Left lung (tissue), 14 donors: Measurements from ENCODE around the gene GIMAP1. TPM values are rescaled to one million over a fixed set of nuclear protein-coding genes. Genes with fewer than 3 reads are reported as not detected.
A peak's percentile ranks its signal among the peaks of the same experiment; 100 is the strongest.
"Not testable (repeated sequence)": the region's sequence is repeated elsewhere in the genome, so short reads cannot be mapped to it uniquely, and the experiment has no call there.

ENCODE experiments used
- ATAC-seq: fragments of 200-7000 bp; cut with Tn5 transposase; one replicate; pipeline ENCODE4 v1.9.1; 2020; ENCODE audit warnings: moderate library complexity
- DNase-seq, 4 donors: peaks; one replicate each; pipeline ENCODE4 v3.0.0-alpha.2; 2013 to 2020
- H3K27ac ChIP-seq, 2 donors: fragments of 200-600 bp; sonication (generic) in 1 of 2; one replicate each; pipeline versions ENCODE4 v1.5.0 to v1.8.0; 2020 to 2021
- H3K27me3 ChIP-seq, 2 donors: fragments of 200-600 bp; sonication (generic) in 1 of 2; one replicate each; pipeline versions ENCODE4 v1.5.0 to v1.8.0; 2020 to 2021
- H3K36me3 ChIP-seq, 2 donors: fragments of 200-600 bp; sonication (generic) in 1 of 2; one replicate each; pipeline versions ENCODE4 v1.5.0 to v1.8.0; 2020 to 2021
- H3K4me1 ChIP-seq, 2 donors: fragments of 200-600 bp; one replicate each; pipeline ENCODE4 v1.8.0; 2021
- H3K4me3 ChIP-seq, 2 donors: fragments of 200-600 bp; sonication (generic) in 1 of 2; one replicate each; pipeline versions ENCODE4 v1.5.0 to v1.8.0; 2020 to 2021; ENCODE audit warnings: mild to moderate bottlenecking in 1 of 2
- H3K9me3 ChIP-seq, 2 donors: fragments of 200-600 bp; sonication (generic) in 1 of 2; one replicate each; pipeline versions ENCODE4 v1.5.0 to v1.8.0; 2020 to 2021
- intact Hi-C, 2 donors: fragments of 100-400 bp; cut with DNase I; formaldehyde crosslinking; loops; one replicate each; pipeline versions ENCODE4 v1.11.2 to v1.14.2; 2022
- long read RNA-seq, 12 donors: library from polyadenylated mRNA in 2 of 12; unstranded in 2 of 12; transcript quantifications; one replicate each; pipeline ENCODE4 v2.0.0 and lab custom pipeline, GENCODE V29; 2019 to 2026
- polyA plus RNA-seq, 6 donors: library from polyadenylated mRNA; unstranded; fragments of 120-200 nt; gene quantifications; one replicate each; pipeline ENCODE4 v1.2.1, GENCODE V29; 2013; ENCODE audit not compliant: insufficient read length in 6 of 6
- total RNA-seq, 2 donors: library from RNA; stranded (reverse); fragmentation: NEBNext Ultra II Directional; extraction: Animal tissue kit (Norgen Biotek cat#: 25700); gene quantifications; one replicate each; pipeline ENCODE4 v1.2.1, GENCODE V29; 2021
- TF ChIP-seq, protein P1 (sequence below), 2 donors: fragments of 200-600 bp; sonication (generic) in 1 of 2; IDR thresholded peaks; one replicate each; pipeline versions ENCODE4 v1.5.0 to v1.8.0; 2021; ENCODE audit warnings: antibody characterized with exemption in 2 of 2
- donor health status: DM: no; HTN: yes; CAD: no.
- donor health status: DM: no; HTN: no; CAD: no.

GIMAP1 gene
- 10 to 100 TPM in 1 of 2 donors, 1 to 10 TPM in 1; 5.0 to 11.3 TPM for total RNA-seq
- 1 to 10 TPM; 4.2 to 6.2 (median 5.7) TPM for polyA plus RNA-seq
- long read RNA-seq, donor 1, full-length matches to known transcripts = 6 of 22 reads
- long read RNA-seq, donor 1, partial matches to known transcripts = 16 of 22 reads
- long read RNA-seq, donor 1, other reads (novel, unspliced or antisense) = 0 of 22 reads
- long read RNA-seq, donor 2, full-length matches to known transcripts = 1 of 1 reads
- long read RNA-seq, donor 2, partial matches to known transcripts = 0 of 1 reads
- long read RNA-seq, donor 2, other reads (novel, unspliced or antisense) = 0 of 1 reads
- long read RNA-seq, donor 3, full-length matches to known transcripts = 6 of 6 reads
- long read RNA-seq, donor 3, partial matches to known transcripts = 0 of 6 reads
- long read RNA-seq, donor 3, other reads (novel, unspliced or antisense) = 0 of 6 reads
- long read RNA-seq, donor 4, full-length matches to known transcripts = 19 of 19 reads
- long read RNA-seq, donor 4, partial matches to known transcripts = 0 of 19 reads
- long read RNA-seq, donor 4, other reads (novel, unspliced or antisense) = 0 of 19 reads
- long read RNA-seq, donor 5, full-length matches to known transcripts = 6 of 6 reads
- long read RNA-seq, donor 5, partial matches to known transcripts = 0 of 6 reads
- long read RNA-seq, donor 5, other reads (novel, unspliced or antisense) = 0 of 6 reads
- long read RNA-seq, donor 6, full-length matches to known transcripts = 8 of 8 reads
- long read RNA-seq, donor 6, partial matches to known transcripts = 0 of 8 reads
- long read RNA-seq, donor 6, other reads (novel, unspliced or antisense) = 0 of 8 reads
- long read RNA-seq, donor 7, full-length matches to known transcripts = 2 of 2 reads
- long read RNA-seq, donor 7, partial matches to known transcripts = 0 of 2 reads
- long read RNA-seq, donor 7, other reads (novel, unspliced or antisense) = 0 of 2 reads
- long read RNA-seq, donor 8, full-length matches to known transcripts = 7 of 7 reads
- long read RNA-seq, donor 8, partial matches to known transcripts = 0 of 7 reads
- long read RNA-seq, donor 8, other reads (novel, unspliced or antisense) = 0 of 7 reads
- long read RNA-seq, donor 9 = 0 reads
- long read RNA-seq, donor 10, full-length matches to known transcripts = 43 of 43 reads
- long read RNA-seq, donor 10, partial matches to known transcripts = 0 of 43 reads
- long read RNA-seq, donor 10, other reads (novel, unspliced or antisense) = 0 of 43 reads
- long read RNA-seq, donor 11, full-length matches to known transcripts = 3 of 3 reads
- long read RNA-seq, donor 11, partial matches to known transcripts = 0 of 3 reads
- long read RNA-seq, donor 11, other reads (novel, unspliced or antisense) = 0 of 3 reads
- long read RNA-seq, donor 12, full-length matches to known transcripts = 5 of 12 reads
- long read RNA-seq, donor 12, partial matches to known transcripts = 7 of 12 reads
- long read RNA-seq, donor 12, other reads (novel, unspliced or antisense) = 0 of 12 reads

DNA sequence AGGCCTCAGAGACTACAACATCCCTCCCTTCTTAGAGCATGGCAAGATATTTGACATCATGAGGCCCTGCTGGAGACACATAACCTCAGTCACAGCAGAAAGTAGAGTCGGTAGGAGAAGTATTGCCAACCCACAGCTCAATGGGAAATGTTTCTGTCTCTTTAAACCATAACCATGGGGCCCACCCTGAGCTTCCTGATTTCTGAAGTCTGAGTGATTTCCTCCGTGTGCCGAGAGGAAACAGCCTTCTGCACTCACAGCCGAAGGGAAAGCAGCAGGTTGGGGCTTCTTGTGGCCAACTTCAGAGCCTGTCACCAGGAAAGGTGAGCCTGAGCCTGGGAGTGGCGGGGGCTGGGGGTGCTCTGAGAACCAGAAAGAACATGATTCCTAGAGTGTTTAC is at the start of gene GIMAP1:
Gene GIMAP1 (plus strand): TSS at position 246 of the 400 bp plus-strand sequence. CDS start 2,435 bp downstream, outside the sequence.
- H3K9me3 ChIP-seq = peaks cover 0 to 16% of the 10 kb centered on the region in 2 donors
- no peaks in the 10 kb centered on the region for H3K27me3 ChIP-seq
- intact Hi-C loops = no loop called here
- peak in 2 of 4 donors; percentile 10 to 60 for DNase-seq
- H3K4me3 ChIP-seq = peak within 1 kb of the TSS; percentile 25 to 57
- peak within 1 kb of the TSS; percentile 57 to 79 for H3K27ac ChIP-seq
- peak; percentile 87 for ATAC-seq
- peaks cover 0 to 20% of the 10 kb centered on the region in 2 donors for H3K36me3 ChIP-seq
- TF ChIP-seq, protein P1, sequence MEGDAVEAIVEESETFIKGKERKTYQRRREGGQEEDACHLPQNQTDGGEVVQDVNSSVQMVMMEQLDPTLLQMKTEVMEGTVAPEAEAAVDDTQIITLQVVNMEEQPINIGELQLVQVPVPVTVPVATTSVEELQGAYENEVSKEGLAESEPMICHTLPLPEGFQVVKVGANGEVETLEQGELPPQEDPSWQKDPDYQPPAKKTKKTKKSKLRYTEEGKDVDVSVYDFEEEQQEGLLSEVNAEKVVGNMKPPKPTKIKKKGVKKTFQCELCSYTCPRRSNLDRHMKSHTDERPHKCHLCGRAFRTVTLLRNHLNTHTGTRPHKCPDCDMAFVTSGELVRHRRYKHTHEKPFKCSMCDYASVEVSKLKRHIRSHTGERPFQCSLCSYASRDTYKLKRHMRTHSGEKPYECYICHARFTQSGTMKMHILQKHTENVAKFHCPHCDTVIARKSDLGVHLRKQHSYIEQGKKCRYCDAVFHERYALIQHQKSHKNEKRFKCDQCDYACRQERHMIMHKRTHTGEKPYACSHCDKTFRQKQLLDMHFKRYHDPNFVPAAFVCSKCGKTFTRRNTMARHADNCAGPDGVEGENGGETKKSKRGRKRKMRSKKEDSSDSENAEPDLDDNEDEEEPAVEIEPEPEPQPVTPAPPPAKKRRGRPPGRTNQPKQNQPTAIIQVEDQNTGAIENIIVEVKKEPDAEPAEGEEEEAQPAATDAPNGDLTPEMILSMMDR (IDR thresholded peaks at IDR 0.05) = no peak
- peaks cover 0 to 35% of the 10 kb centered on the region in 2 donors for H3K4me1 ChIP-seq

DNA sequence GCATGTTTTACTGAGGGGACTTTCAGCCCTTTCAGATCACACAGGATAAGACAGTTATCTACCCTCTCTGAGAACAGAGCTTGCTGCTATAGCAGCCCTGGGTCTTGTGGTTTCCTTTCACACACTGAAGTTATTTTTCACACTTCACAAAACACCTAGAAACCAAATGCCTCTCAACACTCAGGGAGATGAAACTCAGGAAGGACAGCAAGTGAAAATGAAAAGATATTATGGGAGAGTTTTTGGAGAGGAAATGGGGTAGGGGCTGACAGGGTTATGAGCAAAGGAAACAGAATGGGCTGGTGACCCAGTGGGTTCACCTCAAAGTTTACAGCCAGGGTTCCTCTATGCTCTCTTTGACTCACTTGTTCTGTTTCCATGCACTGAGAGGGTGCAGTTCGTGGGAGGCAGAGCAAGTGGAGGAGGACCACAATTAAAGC is 47.9 kb upstream of the GIMAP1 start:
- Histone ChIP-seq H3K36me3 (no peaks in the 10 kb centered on the region), H3K9me3 (peaks cover 0 to 6% of the 10 kb centered on the region in 2 donors), H3K4me3 (no peak overlapping the region), H3K27ac (no peak overlapping the region), H3K27me3 (no peaks in the 10 kb centered on the region), H3K4me1 (peaks cover 0 to 15% of the 10 kb centered on the region in 2 donors)
- TF ChIP-seq, protein P1 (IDR thresholded peaks at IDR 0.05) = no peak
- ATAC-seq (no peak), DNase-seq (no peak)
- intact Hi-C loops = no loop called here

DNA sequence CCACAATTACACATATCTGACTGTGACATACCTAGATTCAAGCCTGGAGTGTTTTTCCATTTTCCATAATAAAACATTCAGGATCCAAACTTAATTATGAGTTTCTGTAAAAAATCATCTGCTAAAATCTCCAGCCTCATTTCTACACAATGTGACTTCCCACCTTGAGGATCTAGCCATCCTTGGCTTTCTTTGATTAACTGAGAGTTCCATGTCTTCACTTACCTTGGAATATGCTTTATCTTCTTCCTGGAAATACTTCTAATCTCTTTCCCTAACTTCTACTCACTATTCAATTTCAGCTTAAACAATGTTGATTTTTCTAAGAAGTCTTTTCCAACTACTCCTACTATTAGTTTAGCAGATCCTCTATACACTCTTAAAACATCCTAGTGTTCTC is 47.4 kb upstream of the GIMAP1 start:
- no peak for ATAC-seq

DNA sequence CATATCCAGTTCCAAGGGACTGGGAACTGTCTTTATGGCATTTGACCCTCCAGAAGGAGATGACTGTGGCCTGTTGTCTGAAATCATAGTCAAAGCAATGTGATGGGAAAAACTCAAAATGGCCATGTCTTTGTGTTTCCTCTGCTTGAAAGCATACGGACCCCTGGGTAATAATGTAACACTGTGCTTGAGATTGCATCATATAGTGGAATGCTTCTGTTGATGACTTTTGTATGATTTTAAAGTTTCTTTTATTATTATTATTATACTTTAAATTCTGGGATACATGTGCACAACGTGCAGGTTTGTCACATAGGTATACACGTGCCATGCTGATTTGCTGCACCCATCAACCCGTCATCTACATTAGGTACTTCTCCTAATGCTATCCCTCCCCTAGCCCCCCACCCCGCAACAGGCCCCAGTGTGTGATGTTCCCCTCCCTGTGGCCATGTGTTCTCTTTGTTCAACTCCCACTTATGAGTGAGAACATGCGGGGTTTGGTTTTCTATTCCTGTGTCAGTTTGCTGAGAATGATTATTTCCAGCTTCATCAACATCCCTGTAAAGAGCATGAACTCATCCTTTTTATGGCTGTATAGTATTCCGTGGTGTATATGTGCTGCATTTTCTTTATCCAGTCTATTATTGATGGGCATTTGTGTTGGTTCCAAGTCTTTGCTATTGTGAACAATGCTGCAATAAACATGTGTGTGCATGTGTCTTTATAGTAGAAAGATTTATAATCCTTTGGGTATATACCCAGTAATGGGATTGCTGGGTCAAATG is 44.4 kb upstream of the GIMAP1 start:
- H3K27me3 ChIP-seq, H3K4me3 ChIP-seq, DNase-seq, H3K9me3 ChIP-seq, ATAC-seq, intact Hi-C loops, H3K27ac ChIP-seq, H3K36me3 ChIP-seq: not testable (repeated sequence)
- peaks cover 0 to 16% of the 10 kb centered on the region in 2 donors for H3K4me1 ChIP-seq

More for the DNA sequence above, 47.4 kb upstream of the GIMAP1 start:
- H3K36me3 ChIP-seq = no peaks in the 10 kb centered on the region
- peaks cover 0 to 6% of the 10 kb centered on the region in 2 donors for H3K9me3 ChIP-seq
- no peaks in the 10 kb centered on the region for H3K27me3 ChIP-seq
- no peak overlapping the region for H3K4me3 ChIP-seq
- TF ChIP-seq, protein P1 (IDR thresholded peaks at IDR 0.05) = no peak
- DNase-seq = no peak
- intact Hi-C loops = no loop called here
- peaks cover 0 to 15% of the 10 kb centered on the region in 2 donors for H3K4me1 ChIP-seq
- no peak overlapping the region for H3K27ac ChIP-seq
